Stimulated activated CD8-positive, alpha-beta memory T cell treated with anti-CD3 and anti-CD28 coated beads, Interleukin-7, amount 100 ng/mL, for 24 hours (primary cell): ENCODE measurements around the gene MEX3C.

Experiments used
- DNase-seq: peaks from one replicate; pipeline ENCODE4 v3.0.0-alpha.2; 2020; ENCODE audit warnings: low read depth

The MEX3C gene

DNA sequence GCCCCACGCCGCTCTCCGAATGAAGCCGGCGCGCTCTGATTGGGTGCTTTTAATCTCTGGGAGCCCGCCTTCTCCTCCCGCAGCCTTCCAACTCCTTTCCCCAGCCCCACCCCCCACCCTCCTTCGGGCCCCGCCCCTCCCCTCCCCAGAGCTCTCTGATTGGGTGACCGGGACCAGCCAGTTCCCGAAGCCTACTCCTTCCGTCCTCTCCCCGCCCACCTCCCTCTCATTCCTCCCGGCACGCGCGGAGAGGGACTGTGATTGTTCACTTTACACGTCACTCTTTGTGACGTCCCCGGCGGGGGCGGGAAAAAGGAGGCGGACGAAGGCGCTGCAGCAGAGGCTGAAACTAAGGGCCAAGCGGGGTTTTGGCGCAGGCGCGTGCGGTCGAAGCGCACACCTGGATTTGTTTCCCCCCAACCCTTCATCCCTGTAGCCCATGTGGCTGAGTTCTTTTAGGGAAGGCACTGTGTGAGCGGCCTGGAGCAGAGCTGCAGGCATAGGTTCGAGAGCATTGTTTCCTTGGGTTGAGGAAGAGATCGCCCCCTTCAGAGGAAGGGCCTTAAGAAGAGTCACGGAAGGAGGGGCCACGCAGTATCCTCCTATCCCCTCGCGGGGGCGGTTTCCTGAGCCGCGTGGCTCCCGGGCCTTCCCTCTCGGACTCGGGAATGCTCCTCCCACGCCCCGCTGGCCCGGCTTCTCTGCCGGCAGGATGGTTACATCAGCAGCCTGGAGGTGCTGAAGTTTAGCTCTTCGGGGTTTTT is at the start of gene MEX3C:
Gene MEX3C, minus strand, starts transcription at position 21 of the 764 bp plus-strand sequence. CDS start 361 bp downstream, outside the sequence.
- DNase-seq = peak; percentile 100

GRCh38 chr18:51241226-51241625 is 43.7 kb upstream of the MEX3C start:
- no peak for DNase-seq

- DNase-seq = no peak
These were observed 38.7 kb upstream of the MEX3C start for GRCh38 chr18:51236225-51236624.

DNA sequence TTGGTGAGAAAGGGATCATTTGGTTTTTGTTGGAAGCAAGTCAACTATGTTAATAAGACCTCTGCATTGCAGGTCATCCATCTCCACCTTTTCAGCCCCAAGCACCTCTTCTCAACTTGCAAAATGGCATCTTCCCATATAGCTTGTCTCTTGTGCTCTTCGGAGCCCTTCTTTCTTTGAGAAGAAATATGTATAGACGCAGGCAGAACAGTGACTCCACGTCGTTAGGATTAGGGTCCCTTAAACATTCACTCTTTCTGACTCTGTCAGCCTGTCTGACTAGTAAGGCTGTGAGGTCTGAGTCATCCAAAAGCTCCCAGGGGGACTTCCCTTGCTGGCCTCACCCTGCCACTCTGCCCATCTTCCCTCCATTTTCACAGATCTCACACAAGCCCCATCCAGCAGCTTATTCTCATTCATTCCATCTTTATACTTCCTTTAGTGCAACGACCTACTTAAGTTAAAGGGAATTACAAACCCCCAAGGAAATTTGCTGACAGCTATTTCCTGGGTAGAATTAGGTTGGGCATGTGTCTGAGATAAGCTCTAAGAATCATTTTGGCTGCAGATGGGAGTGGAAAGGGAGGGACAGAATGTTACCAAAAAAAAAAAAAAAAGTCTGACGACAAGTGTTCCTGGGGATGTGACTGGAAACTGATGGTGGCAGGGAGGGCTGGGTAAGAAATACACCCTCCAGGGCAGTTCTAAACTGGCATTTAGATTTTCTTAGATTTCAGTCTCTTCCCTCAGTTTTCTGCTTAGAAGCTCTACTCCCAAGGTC is 37.7 kb upstream of the MEX3C start:
- no peak for DNase-seq

GRCh38 chr18:51234117-51235008 is 36.9 kb upstream of the MEX3C start:
- no peak for DNase-seq

- DNase-seq = no peak
These were observed 31.8 kb upstream of the MEX3C start for GRCh38 chr18:51229328-51229727.

DNA sequence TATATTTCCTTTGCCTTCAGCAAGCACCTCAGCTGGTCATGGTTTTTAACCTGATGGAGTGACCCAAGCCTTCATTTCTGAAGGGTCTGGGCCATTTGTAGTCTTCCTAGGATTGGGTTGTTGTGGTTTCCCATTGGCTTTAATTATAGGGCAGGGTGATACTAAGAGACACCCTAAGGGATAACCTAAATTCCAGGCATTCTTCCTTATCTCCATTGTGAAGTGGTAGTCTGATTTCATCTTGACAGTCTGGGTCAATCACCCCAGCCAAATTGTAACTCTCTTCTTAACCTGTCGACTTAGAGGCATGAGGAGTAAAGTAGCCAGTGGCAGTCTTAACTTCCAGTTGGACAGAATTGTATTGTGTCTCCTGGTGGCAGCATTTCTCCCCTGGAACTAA is 30.2 kb upstream of the MEX3C start:
- DNase-seq = no peak

GRCh38 chr18:51226587-51227350 is 29.3 kb upstream of the MEX3C start:
- no peak for DNase-seq

GRCh38 chr18:51226068-51226467 is 28.6 kb upstream of the MEX3C start:
- DNase-seq = no peak

- DNase-seq = no peak
These were observed 15.1 kb upstream of the MEX3C start for GRCh38 chr18:51212606-51213005.

- DNase-seq = no peak
These were observed 14.1 kb upstream of the MEX3C start for GRCh38 chr18:51211552-51211951.

GRCh38 chr18:51196811-51197660 is 445 bp downstream of the MEX3C start:
- DNase-seq = no peak

DNA sequence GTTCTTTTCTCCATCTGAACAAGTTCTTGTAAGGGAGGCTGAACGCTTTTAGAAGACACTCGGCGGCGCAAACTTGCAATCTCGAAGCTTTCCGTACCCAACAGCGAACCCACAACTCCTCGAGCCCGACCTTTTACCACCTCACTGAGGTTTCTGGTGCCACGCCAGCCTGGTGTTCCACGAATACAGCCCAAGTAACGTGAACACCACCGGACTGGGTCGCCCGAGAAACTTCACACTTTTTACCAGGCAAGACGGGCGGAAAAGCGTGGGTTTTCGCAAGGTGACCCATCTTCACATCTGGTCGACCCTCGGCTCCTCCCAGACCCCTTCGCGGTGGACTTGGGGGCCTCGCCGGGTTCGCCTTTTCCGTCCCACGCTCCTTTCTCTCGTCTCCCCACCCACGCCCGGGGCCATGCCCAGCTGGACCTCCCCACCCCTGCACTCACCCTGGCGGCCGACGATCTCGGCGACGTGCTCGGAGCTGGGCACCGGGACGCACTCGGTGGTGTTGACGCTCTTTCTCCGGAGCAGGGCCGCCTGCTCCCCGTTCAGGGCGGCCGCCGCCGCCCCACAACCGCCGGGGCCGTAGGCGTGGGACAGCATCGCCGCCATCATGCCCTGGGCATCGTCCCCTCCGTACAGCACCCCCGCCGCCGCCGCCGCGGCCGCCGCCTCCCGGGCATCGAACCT is 1.2 kb downstream of the MEX3C start:
- DNase-seq = no peak

DNA sequence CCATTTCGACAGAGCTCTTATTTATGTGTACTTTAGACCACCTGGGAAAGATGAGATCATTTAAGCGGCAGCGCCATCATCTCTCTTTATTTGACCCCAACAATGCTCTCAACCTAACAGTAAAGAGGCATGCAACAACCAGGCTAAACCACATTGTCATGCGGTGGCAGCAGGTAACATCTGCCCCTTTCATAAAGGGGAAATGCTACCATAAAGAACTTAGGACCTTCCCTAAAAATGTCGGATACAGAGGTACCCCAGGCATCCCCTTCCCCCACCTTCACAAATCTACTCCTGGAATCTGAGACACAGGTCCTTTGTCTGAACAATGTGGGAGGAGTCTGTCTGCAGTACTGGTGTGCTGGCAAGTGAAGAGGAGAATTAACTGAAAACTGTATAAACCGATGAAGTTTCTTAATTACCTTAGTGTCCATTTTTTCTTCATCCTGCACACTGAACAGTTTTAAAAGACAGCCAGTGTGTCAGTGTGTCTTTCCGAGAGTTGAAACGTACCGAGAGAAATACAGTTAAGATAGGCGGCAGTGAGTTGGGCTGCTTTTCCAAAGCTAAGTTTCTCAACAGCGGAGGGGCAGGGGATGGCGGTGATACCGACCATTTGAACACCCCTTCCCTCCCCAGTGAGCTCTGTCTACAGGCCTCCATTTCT is 1.9 kb downstream of the MEX3C start:
- no peak for DNase-seq

- DNase-seq = no peak
These were observed 2.4 kb downstream of the MEX3C start for GRCh38 chr18:51195086-51195450.

GRCh38 chr18:51194604-51195003 is 2.9 kb downstream of the MEX3C start:
- DNase-seq = no peak

- no peak for DNase-seq
These were observed 3.7 kb downstream of the MEX3C start for GRCh38 chr18:51193621-51194287.

- no peak for DNase-seq
These were observed 4.8 kb downstream of the MEX3C start for GRCh38 chr18:51192696-51193095.

- DNase-seq = no peak
These were observed 5.5 kb downstream of the MEX3C start for GRCh38 chr18:51192026-51192425.
